COR-L47 (cell line): ENCODE measurements around the gene AIG1.
"Not testable (repeated sequence)": the region's sequence is repeated elsewhere in the genome, so short reads cannot be mapped to it uniquely, and the experiment has no call there.

Experiments used
- DNase-seq: peaks from one replicate; lab custom pipeline; 2025; lab: John Stamatoyannopoulos, UW

The AIG1 gene

DNA sequence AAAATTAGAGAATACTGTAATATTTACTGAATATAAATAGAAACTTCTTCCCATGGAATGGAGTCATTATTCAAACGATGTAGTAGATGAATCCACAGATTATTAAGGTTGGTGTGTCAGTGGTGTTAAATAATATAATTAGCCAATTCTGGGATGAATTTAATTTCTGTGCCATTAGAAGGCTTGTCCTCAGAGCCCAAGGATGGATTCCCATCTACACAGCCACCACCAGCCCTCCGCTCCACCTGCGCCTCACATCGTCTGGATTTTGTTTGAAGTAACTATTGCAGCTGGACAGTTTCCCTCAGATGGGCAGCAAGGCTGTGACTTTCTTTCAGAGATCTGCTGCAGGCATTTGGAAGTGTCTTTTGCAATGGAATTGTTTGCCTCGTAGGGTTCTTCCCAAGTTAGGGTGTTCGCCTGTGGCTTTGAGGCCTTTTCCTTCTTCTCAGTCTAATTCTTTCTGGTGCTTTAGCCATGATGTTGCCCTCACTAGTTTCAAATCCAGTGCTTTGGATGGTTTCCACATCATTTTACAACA, 104.7 kb downstream of the AIG1 start:
- DNase-seq = no peak

DNA sequence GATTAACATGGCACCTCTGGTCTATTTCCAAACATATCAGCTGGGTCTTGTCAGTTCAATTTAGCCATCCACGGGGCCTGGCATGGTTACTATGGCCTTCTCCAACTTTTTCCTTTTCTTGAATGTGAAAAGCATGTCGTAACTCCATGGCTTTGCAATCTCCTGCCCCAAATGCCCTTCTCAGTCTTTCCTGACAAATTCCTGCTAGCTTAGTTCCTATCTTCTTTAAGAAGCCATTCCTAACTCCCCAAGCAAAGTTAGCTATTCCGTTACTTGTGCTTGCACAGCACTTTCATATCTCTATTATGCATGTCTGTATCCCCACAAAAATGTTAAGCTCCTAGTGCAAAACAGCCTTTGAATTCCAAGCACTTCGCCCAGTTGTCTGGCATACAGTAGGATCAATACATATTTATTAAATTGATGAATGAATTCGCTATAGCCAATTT, 105.6 kb downstream of the AIG1 start:
- no peak for DNase-seq

DNA sequence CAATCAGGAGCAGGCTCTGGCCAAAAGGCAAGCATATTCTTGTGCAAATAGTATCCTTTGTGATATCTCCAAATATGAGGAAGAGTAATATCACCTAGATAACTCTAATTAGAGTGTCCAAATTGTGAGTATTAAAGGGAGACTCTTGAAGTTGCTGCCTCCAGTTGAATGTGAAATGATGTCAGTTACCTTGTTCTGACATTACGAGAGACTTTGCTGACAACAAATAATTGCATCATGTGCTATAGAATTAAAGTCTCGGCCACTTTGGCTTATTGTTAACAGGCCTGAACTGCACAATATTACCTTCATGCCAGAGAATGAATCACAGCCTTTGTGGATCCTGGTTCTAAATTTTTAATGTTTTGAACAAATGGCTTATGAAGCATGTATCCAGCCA, 106.5 kb downstream of the AIG1 start:
- no peak for DNase-seq

DNA sequence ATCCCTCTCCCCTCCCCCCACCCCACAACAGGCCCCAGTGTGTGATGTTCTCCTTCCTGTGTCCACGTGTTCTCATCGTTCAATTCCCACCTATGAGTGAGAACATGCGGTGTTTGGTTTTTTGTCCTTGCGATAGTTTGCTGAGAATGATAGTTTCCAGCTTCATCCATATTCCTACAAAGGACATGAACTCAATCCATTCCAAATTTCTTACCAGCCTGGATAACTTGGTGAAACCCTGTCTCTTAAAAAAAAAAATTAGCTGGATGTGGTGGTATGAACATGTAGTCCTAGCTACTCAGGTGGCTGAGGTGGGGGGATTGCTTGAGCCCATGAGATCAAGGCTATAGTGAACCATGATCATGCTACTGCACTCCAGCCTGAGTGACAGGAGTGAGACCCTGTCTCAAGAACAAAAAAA, 107.7 kb downstream of the AIG1 start:
- DNase-seq = not testable (repeated sequence)

DNA sequence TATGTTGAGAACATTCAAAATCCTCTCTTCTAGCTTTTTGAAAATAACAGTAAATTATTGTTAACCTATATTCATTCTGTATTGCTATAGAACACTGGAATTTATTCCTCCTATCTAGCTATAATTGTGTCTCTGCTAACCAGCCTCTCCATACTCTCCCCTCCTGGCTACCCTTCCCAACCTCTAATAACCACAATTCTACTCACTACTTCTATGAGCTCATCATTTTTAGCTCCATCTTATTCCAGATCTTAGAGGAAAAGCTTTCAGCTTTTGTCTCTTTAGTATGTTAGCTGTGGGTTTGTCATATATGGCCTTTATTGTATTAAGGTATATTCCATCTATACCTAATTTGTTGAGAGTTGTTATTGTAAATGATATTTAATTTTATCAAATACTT, 108.8 kb downstream of the AIG1 start:
- no peak for DNase-seq

DNA sequence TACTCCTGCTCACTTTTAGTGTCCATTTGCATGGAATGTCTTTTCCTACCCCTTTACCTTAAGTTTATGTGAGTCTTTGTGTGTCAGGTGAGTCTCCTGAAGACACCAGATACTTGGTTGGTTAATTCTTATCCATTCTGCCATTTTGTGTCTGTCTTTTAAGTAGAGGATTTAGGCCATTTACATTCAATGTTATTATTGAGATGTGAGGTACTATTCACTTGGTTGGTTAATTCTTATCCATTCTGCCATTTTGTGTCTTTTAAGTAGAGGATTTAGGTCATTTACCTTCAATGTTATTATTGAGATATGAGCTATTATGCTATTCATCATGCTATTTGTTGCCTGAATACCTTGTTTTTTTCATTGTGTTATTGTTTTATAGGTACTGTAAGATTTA, 113.8 kb downstream of the AIG1 start:
- no peak for DNase-seq

DNA sequence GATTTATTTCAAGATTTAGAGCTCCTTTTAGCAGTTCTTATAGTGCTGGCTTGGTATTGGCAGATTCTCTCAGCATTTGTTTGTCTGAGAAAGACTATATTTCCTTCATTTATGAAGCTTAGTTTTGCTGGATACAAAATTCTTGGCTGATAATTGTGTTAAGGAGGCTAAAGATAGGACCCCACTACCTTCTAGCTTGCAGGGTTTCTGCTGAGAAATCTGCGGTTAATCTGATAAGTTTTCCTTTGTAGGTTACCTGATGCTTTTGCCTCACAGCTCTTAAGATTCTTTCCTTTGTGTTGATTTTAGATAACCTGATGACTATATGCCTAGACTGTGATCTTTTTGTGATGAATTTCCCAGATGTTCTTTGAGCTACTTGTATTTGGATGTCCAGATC, 114.3 kb downstream of the AIG1 start:
- no peak for DNase-seq

DNA sequence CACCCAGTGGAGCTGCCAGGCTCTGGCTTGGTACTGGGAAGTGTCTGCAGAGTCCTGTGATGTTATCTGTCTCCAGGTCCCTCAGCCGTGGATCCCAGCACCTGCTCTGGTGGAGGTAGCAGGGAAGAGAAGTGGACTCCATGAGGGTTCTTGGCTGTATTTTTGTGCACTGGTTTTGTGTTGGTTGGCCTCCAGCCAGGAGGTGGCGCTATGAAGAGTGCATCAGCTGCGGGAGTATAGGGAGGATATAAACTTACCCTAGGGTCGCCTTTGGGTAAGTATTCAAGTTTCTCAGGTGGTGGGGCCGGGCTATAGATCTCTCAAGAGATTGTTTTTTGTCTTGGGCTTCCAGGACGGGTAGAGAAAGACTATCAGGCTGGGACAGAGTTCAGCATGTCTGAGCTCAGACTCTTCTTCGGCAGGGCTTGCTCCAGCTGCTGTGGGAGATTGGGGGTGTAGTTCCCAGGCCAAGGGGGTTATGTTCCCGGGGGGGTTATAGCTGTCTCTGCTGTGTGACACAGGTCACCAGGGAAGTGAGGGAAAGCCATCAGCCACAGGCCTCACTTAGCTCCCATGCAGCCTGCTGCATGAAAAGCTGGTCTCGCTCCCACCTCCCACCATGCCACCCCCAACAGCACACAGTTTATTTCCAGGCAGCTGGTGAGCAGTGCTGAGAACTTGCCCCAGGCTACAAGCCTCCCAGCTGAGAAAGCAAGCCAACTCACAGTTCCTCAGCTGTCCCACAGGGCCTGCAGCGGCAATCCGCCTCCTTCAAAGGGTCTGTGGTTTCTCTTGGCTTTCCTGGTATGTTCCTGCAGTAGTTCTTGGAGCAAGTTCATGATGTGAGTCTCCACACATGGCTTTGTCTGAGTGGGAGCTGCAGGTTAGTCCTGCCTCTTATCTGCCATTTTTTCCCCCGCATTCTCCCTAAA, 115.7 kb downstream of the AIG1 start:
- no peak for DNase-seq

DNA sequence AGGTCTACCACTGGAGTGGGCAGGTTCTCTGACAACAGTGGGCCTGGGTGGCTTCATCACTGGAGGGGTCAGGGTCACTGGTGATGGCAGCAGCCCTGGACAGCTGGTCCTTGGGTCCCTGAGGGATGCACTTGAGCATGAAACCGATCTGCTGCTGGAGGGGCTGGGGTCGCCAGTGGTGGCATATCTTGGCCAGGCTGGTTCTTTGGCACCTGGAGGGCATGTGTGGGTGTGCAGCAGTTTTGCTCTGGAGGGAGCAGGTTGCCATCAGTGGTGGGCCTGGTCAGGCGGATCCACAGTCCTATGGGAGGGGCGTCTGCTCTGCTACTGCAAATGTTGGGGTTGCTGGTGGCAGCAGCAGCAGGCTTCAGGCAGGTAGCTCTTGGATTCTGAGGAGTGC, 117.0 kb downstream of the AIG1 start:
- DNase-seq = no peak

DNA sequence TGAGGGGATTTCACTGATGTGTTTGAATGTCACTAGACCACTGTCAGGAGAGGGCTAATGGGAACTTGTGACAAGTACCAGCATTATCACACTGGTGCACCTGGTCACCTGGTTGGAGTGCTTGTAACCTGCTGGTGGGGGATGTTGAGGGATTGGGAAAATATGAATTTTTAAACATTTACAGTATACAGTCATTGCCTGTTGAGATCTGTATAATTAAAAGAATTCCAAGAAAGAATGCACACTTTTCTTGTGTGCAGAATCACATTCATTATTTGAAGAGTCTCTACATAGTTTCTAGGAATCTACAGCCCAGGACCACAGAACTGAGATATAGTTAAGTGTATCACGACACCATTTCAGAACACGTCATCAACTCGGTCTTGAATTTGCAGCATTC, 118.4 kb downstream of the AIG1 start:
- no peak for DNase-seq

DNA sequence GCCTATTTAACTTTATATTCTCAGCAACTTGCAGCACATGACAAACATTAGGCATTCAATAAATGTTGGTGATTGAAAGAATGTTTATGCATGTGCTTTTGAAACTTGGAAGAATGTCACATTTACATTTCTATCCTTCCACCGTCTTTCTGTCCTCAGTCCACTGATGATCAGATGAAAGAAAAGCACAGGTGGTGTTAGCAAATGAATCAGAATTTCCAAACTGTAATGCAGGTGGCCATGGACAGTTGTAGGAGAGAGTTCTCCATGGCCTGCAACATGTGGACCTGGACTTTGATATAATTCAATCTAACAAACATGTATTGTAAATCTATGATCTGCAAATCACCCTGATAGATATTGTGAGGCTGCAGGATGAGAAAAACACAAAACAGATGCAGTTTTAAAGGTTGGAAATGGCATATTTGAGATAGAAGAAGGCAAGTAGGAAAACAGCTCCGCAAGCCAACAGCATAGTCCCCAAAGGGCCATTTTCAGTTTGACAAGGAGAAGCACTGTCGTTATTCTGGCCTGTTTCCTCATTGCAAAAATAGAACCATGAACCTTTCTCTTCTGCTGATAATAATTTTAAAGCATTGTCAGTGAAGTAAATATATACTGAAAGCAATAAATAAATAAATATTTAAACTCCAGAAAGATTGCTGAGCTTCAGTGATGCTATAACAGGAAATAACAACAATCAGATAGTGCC, 119.4 kb downstream of the AIG1 start:
- no peak for DNase-seq

DNA sequence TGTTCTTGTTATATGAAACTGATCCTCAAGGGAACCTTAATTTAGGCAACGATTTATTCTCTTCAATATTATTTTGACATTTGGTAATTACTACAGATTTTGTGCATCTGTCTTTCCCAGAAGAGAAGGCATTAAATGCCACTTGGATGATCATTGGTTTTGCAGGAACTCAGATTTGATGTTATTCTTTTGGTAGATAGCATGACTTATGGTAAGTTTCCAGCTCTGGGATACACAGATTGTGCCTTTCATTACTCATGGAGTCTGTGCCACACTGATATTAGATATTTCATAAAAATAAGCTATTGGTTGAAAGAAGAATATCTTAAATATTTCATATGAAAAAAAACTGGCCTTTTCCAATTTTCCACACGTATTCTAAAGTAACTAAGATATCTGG, 120.1 kb downstream of the AIG1 start:
- DNase-seq = no peak

DNA sequence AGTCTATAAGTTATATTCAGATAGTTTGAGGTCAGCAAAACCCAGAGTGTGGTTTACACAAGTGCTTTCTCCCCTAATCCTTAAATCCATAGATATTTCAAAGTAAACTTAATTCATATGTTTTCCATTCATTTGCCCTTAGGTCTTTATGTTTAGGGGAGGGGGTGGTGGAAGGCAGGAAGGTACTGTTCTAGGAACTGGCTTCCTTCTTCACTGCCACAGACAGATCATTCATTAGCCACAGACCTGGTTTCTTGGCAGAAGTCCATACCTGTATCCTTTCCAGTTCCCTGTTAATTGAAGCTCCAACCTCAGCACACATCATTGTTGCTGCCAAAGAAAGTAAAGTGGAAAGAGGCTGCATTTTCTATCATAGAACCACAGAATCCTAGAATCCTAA, 123.0 kb downstream of the AIG1 start:
- DNase-seq = no peak

DNA sequence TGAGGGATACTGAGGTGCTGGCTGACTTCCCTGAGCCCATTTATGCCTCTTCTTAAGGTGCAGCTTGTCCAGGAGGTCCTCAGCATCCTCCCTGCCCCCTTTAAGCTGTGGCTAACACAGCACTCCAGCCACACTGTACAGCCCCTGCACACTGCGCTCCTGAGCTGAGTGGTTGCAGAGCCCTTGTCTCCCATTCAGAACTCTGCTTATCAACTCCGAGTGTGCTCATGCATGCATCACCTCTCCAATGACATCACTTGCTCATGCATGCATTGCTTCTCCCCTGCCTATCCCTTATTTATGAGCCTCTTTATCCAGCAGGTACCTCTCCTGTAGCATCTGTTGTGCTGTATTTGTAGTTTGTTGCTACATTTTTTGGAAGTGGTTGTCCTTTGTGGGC, 124.6 kb downstream of the AIG1 start:
- no peak for DNase-seq

DNA sequence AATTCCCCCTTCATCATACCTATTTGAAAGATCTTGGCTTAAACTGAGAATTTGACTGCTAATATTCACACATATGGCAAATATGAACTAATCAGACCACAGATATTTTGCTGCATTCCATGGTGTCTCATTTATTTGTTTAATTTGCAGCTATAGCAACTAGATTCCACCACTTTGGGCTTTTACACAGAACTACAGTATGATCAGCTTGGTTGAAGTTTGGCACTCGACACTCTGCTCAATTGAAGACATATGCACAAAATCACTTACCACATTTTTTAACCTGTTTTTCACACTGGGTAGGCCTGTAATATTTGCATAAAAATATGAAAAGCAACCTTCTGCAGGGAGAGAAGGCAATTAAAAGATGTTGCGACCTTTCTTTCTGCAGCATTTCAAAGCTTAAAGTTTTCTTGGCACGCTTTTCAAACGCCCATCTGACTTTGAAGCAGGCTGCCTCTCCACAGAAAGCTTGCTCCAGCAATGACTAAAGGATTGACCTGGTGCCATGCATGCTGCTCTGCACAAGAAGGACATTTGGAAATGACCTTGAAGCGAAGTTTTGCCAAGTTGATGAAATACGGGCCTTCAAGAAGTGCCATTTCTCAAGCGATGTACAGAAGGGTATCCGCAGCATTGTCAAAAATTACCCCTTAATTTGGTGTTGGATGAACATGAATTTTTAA, 126.7 kb downstream of the AIG1 start:
- no peak for DNase-seq

DNA sequence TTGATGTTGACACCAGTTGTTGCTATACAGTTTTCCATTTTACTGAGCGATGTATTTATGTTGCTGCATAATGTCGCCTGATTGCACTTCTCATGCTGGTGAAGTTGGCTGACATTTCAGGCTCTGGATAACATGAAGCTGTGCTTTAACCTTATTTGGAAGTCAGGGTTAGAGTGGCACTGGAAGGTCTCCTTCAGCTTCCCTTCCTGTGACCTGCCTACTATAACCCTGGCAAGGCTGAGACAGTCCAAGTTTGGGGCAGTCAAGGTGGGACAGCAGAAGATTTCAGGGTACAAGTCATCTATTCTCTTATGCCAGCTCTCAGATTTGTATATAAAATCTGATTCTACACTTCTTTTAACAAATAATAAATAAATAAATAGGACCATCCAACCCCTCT, 127.6 kb downstream of the AIG1 start:
- no peak for DNase-seq

DNA sequence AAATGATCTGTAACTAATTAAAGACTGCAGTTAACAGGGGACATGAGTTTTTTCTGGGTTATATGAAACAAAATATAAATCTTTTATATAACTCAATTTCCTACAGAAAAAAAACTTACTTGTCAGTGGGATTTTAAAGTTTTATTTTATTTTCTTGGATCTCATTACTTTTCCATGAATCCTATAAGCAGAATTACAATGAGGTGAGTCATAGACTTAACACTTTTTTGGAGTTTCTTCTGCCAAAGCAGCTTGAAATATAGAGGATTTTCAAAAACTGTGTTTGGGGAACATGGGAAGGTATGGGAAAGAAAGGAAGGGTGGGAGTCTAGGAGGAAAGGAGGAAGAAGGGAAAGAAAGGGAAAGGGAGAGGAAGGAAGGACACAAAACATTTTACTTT, 130.7 kb downstream of the AIG1 start:
- no peak for DNase-seq

DNA sequence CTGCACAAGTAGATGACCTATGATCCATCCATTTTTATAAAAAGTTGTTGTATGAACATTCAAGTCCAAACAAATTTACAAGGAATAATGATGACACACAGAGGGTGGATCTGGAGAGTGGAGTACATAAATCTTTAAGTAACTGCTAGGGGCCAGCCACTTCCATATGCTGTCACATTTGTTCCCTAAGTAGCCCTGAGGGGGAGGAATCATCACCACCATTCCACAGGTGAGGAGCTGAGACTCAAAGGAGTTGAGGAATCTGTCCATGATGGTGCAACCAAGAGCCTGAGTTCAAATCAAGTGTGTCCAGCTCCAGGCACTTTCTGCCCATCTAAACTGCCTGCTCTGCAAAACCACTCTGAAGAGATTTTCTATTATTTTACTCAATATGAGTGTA, 132.1 kb downstream of the AIG1 start:
- no peak for DNase-seq

DNA sequence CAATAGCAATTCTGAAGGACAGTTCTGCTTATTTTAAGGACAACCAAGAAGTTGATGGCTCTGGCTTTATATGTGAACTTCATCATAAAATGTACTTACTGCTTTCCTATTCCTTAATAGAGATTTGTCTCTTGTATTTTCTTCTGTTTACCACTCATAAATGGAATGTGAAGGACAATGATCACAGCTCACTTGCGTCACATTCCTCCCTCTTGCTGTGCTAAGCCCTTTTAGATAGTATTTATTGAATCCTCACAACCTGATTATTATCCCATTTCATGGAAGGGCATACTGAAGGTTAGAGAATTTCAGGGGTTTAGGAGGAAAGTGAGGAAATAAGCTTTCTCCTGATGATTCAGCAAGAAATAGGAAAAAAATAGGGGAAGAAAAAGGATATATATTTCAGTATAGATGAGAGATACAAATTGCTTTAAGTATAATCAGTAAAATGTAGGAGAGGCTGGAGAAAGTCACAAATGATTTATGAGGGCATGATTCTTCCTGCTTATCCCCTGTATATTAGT, 132.9 kb downstream of the AIG1 start:
- no peak for DNase-seq

DNA sequence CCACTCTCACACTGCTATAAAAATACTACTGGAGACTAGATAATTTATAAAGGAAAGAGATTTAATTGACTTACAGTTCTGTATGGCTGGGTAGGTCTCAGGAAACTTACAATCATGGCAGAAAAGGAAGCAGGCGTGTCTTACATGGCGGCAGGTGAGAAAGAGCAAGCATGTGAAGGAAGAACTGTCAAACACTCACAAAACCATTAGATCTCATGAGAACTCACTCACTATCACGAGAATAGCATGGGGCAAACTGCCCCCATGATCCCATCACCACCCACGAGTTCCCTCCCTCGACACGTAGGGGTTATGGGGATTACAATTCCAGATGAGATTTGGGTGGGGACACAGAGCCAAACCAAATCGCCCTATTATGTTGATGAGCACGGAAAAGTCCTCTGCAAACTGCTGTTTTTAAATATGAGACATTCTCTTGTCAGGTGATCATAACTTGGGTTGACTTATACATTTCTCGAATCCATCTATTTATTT, 133.5 kb downstream of the AIG1 start:
- DNase-seq = no peak

DNA sequence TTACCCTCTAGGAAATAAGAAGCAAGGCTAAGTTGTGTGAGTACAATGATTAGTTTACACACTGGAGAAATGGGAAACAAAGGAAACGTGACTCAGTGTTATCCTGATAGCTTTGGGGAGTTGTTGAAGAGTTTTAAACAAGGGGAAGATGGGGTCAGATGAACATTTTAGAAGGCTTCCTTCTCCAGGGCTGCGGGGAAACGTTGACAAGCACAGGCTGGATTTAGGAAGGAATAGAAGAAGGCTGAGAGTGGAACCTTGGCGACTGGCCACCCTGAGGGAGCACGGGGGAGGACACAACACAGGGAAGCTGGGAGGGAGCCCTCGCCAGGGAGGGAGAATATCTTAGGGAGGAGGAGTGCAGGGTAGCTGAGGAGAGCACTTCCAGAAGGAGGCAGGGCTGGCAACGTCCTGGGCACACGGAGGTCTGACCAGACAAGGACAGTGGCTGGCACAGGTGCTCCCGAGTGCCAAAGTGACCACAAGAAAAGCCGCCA, 134.7 kb downstream of the AIG1 start:
- no peak for DNase-seq
